Smooth muscle cell of the brain vasculature (primary cell): ENCODE data around the gene ZNF805.
"Not testable (repeated sequence)": the region's sequence is repeated elsewhere in the genome, so short reads cannot be mapped to it uniquely, and the experiment has no call there.

Experiments used
- DNase-seq: peaks from one replicate; pipeline ENCODE4 v3.0.0-alpha.2; 2012; ENCODE audit warnings: low read depth, low spot score

Gene ZNF805

DNA sequence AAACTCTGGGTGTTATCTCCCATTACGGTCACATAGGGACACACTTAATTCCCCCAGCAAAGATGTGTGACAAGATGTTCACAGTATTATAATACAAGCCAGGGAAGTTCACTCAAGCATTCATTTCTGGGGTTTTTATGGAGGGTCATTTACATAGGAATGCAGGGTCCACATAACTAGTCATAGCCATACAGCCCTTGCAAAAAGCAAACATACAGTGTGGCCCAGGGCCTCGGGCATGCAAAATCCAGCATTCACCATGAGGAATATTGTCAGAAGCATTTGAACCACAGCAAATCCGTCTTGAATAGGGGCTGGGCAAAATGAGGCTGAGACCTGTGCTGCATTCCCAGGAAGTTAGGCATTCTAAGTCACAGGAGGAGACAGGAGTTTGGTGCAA is 26.9 kb downstream of the ZNF805 start:
- no peak for DNase-seq

DNA sequence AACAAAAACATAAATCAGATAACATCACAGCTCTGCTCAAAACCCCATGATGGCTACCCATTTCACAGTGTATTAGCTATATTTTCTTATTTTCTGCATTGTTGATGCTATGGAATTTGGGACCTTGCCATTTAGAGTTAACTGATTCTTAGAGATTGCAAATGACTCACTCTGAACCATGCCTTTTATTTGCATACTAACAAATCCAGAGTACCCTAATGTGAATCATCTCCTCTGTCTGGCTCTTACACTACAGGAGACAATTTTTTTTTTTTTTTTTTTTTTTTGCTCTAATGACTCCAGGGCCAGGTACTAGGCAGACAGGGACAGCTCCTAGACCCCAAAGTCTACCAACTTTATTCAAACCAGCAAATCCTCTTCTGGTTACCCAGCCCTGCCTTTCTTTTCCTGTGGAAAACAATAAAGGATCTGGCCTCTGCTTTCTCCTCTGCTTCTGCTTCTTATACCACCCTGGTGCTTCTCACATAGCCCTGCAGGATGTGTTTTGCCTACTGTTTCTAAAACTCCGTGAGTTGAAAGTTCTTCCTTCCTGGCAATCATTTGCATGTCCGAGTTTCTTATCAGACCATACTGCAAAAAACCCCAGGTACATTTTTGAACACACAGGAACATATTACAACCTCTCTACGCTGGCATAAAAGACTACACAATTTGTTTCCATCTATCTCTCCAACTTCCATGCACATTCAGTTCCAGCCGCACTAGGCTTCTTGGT is 29.3 kb downstream of the ZNF805 start:
- no peak for DNase-seq

DNA sequence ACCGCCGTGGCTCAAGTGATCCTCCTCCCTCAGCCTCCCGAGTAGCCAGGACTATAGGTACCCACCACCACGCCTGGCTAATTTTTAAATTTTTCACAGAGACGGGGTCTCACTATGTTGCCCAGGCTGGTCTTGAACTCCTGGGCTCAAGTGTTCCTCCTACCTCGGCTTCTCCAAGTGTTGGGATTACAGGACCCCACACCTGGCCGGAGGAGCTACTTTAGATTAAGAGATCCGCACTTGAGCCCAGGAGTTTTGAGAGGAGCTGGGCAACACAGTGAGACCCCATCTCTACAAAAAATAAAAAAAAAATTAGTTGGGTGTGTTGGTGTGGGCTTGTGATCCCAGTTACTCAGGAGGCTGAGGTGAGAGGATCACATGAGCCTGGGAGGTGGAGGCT is 30.8 kb downstream of the ZNF805 start:
- no peak for DNase-seq

DNA sequence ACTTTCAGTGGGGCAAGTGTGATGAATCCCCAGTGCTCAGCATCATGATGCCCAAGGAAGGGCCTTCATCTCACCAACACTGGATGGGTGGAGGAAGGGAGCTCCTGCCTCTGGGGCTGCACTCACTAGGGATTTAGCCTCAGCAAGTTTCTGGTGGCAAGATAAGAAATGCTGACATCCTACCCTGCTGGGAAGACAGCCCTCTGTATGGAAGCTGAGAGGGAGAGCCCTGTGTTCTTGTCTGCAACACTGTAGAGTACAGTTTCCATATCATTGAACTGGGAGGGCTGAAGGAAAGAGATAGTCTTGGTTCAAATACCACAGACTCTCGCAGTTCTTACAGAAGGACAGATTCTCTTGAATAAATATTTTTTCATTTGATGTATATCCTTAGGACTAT is 32.6 kb downstream of the ZNF805 start:
- DNase-seq: no peak

DNA sequence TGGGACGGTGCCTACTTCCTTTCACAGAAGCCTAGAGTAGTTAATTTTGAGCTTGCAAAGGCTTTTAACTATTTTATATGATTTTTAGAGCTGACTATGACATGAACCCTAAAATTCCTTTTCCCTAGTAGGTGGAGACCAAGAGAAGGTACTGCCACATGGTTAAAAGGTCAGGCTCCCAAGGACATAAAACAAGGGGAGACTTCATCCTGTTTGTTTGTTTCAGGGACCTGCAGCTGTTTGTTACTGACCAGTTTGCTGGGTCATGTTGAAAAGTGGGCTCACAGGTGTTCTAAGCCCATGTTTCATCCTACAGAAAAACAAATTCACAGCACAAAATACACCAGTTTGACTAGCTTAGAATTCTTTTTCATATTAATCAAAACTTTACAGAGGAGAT is 36.0 kb downstream of the ZNF805 start:
- DNase-seq: no peak

DNA sequence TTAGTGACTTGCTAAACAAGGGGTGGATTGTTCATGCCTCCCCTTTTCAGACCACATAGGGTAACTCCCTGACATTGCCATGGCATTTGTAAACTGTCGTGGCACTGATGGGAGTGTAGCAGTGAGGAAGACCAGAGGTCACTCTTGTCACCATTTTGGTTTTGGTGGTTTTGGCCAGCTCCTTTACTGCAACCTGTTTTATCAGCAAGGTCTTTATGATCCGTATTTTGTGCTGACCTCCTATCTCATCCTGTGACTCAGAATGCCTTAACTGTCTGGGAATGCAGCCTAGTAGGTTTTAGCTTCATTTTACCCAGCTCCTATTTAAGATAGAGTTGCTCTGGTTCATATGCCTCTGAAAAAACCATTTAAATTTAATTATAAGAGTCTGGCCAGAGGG is 38.0 kb downstream of the ZNF805 start:
- not testable (repeated sequence) for DNase-seq

DNA sequence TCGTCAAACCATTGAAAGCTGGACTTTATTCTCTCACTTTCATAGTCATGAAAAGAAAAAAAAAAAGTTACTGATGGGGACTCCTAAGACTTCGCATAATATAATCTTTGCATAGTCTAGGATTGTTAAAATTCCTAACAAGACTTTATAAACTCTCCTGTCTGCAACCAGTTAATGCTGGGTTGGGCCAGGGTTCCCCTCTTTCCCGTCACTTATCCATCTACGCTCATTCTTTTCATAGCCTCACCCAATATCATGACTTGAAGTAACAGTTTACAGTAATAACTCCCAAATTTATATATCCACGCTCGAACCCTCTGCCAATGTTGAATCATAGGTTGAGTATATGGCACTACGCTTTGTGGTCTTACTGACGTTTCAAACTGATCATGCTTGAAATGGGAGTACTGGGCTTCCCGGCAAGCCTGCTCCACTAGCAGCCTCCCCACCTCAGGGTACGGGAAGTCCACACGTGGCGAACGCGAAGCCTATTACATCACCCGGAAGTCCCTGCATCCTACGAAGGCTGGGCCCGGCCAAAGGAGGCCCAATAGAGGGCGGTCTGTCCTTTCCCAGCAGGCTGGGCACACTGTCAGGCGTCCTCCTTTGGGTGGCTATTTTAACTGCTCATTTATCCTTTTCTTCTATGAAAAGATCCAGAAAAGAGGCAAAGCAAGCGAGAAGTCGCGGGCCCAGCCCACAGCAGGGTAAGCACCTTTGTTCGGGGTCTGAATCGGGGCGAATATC is 39.2 kb downstream of the ZNF805 start:
- DNase-seq: peak; percentile 85

DNA sequence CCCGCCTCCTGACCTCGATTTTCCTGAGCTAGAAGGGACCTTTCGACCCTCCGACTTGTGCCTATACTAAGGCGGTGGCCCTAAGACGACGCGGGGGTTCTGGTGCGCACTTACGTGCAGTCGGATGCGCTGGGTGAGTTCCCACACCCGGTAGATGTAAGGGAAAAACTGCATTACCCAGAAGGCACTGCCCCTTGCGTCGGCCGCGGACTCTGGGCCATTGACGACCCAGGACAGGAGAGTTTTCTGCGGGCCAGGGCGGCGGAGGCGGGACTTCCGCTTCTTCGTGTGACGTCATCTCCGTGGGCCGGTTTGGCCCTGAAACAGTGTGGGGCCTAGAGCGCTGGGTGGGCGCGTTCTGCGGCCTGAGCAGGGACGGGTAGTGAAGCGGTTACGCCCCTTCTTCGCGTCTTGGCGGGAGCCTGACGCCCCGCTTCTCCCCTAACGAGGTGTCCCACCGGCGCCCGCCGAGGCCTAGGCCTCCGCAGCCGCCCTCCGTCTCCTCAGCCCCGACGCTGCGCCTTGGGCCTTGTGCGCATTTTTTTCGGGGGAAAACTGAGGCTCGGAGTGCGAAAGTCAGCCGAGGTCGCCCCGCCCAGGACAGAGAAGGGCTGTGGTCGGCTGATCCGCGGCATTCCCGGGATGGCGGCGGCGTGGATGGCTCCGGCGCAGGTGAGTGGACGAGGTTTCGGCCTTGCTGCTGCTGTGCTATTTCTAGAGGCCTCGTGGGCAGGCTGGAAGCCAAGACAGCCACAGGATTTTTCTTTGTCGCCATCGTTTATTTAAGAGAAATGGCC is 39.9 kb downstream of the ZNF805 start, which contains the start of gene ZNF460:
Gene ZNF460 (plus strand): TSS at position 321 of the 797 bp plus-strand sequence. CDS start 322 bp downstream, at position 643.
- peak; percentile 95 for DNase-seq

DNA sequence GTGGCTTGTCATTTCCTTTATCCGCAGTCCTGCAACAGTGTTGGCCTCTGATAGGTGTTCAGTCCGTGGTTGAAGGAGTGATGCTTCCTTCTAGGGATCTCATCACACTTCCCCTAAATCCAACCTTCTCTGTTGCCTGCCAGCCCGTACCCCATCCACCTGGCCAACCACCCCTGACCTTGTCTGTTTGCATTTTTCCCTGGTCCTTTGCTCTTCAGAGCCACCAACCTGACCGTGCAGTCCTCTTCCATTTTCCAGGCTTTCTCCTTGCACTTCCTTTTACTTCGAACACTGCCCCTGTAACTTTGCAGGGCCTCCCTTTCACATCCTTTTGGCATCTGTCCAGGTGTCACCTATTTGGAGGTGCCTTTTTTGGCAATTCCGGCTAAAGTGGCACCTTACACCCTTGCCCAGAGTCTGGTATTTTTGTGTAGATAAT is 40.5 kb downstream of the ZNF805 start:
- no peak for DNase-seq

DNA sequence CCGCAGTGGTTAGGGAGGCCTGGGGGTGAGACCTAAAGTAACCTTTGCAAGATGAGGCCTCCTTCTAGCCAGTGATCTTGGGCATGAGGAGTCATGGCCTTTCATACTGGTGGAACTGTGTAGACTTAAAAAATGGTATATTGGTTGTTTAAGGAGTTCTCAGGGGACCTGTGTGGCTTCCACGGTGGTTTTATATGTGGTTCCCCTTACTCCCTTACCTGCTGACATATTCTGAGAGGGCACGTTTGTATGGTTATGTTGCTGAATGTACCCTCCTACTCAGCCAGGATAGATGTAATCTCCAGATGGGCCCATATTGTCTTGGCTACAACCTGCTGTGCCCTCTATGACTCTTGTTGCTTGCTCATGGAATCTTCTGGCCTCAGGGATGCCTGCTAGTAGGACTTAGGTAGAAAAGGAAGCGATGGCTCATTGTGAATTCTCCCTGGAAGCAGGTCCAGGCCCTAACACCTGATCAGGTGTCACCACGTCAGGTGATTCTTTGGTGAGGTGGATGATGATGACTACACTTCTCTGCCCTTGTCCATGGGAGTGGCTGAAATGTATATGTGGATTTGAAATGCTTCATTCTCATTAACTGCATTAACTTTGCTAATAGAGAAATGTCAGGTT is 41.7 kb downstream of the ZNF805 start:
- DNase-seq: no peak

DNA sequence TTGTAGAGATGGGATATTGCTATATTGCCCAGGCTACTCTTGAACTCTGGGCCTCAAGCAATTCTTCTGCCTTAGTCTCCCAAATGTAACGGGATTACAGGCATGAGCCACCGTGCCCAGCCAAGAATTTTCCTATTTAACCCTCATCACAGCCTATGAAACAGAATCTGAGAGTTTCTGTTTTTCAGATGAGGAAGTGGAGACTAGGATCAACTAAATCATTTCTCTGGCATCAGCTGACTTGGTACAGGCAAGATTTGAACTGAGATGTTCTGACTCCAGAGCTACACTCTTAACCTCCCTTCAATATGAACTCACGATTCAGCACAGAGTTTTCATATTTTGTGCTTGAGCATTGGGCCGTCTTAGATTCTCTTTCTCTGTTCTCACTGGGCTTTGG is 47.9 kb downstream of the ZNF805 start:
- no peak for DNase-seq

DNA sequence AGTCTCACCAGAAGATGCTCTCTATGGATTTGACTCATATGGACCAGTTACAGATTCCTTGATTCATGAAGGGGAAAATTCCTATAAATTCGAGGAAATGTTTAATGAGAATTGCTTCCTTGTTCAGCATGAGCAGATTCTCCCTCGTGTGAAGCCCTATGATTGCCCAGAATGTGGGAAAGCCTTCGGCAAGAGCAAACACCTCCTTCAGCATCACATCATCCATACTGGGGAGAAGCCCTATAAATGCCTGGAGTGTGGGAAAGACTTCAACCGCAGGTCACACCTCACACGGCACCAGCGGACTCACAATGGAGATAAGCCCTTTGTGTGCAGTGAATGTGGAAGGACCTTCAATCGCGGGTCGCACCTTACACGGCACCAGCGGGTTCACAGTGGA is 50.5 kb downstream of the ZNF805 start:
- no peak for DNase-seq

DNA sequence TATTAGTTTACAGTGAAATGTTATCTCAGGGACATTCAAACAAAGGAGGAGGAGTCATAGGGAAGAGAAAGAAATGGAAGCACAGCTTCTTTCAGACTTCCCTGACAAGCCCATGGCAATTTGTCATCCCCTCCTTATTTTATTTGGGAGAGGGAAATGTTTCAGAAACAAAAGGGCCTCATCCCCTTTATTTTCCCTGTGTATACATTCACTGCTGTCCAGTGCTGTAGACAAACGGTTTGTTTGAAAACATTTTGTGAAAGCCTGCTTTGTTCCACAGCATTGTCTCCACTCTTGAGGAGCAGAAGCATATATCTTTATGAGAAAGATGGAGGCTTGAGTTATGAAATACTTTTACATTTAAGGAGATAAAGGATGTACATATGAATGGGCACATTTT is 52.1 kb downstream of the ZNF805 start:
- DNase-seq: no peak

DNA sequence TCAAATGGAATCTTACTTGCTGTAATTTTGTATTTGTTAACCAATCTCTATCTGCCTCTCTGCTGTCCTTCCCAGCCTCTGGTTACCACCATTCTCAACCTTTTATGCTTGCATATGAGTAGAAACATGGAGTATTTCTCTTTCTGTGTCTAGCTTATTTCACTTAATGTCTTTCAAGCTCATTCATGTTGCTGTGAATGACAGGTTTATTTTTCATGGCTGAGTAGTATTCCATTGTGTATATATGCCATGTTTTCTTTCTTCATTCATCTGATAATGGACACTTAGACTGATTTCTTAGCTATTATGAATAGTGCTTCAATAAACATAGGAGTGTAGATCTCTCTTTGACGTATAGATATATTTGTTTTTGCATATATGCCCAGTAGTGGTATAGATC is 53.3 kb downstream of the ZNF805 start:
- no peak for DNase-seq

DNA sequence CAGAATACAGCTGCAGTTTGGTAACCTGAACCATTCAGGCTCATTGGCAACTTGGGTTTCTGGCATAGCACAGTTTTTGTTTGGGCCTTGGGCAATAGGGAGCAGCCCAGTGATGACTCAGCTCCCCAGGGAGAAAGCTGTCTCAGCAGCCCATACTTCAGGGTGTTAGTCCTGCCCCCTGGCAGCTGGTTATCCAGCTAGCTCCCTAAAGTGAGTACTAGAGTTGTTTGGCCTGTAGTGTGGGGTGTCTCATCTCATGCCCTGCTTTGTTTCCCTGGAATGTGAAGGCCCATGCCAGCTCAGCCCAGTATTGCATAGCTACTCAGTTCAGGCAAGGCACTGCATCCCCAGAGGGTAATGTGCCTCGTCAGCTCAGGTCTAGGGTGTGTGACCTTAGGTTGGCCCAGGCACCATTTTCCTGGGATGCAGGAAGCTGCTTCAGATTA is 61.6 kb downstream of the ZNF805 start:
- DNase-seq: peak; percentile 69

DNA sequence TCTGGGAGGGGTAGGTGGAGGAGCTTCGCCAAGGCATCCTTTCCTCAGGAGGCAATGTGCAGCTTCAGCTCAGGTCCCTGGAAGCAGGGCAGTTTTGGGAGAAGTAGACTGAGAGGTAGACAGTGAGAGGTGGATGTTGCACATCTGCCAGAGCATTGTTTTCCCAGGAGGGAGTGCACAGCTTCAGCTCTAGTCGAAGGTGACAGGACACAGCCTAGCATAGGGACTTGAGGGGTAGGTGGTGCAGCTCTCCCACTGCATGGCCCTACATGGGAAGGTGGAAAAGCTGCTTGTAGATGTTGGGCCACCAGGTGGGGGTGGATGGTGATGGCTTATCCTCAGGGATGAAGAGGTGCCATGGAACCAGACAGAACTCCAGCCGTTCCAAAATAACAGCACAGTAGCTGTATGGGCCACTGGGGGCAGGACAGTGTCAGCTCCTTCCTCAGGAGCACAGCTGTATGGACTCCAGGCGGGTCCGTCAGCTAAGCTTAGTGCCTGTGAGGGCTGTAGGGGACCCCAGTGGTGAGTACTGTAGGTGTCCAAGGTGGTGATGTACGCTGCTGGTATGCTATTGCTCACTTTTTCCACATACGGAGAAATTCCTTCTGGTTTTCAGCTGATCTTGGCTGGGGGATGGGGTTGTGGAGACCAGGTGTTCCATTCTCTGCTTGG is 62.4 kb downstream of the ZNF805 start:
- no peak for DNase-seq
